Hepatic stellate cell (primary cell): ENCODE data around the gene CISH.

Experiments
- DNase-seq: peaks from one replicate; pipeline ENCODE4 v3.0.0; 2011; ENCODE audit warnings: low spot score

The CISH gene

GRCh38 chr3:50612970-50613846, 1.6 kb upstream of the CISH start:
- DNase-seq, result no peak

GRCh38 chr3:50612234-50612882, 784 bp upstream of the CISH start:
- DNase-seq, result no peak

- DNase-seq, result no peak
Observed at GRCh38 chr3:50610992-50611463, 546 bp downstream of the CISH start.

- no peak for DNase-seq
Observed at GRCh38 chr3:50610181-50610971, 1.2 kb downstream of the CISH start.

GRCh38 chr3:50609763-50610085, 1.9 kb downstream of the CISH start:
- no peak for DNase-seq

GRCh38 chr3:50609071-50609762, 2.4 kb downstream of the CISH start:
- DNase-seq, result no peak

- no peak for DNase-seq
Observed at GRCh38 chr3:50608278-50608677, 3.3 kb downstream of the CISH start.

GRCh38 chr3:50607271-50608091, 4.1 kb downstream of the CISH start:
- DNase-seq, result no peak

GRCh38 chr3:50606596-50606995, 5.0 kb downstream of the CISH start:
- DNase-seq, result no peak

- DNase-seq, result no peak
Observed at GRCh38 chr3:50605901-50606326, 5.7 kb downstream of the CISH start.

- DNase-seq, result no peak
Observed at GRCh38 chr3:50604628-50605588, 6.7 kb downstream of the CISH start.

- no peak for DNase-seq
Observed at GRCh38 chr3:50604110-50604621, 7.4 kb downstream of the CISH start.

- DNase-seq, result no peak
Observed at GRCh38 chr3:50603261-50604109, 8.1 kb downstream of the CISH start.

- DNase-seq, result no peak
Observed at GRCh38 chr3:50602595-50603191, 8.9 kb downstream of the CISH start.

GRCh38 chr3:50600841-50601591, 10.6 kb downstream of the CISH start:
- DNase-seq, result peak; percentile 95

GRCh38 chr3:50600141-50600753, 11.3 kb downstream of the CISH start:
- no peak for DNase-seq

GRCh38 chr3:50599716-50600118, 11.9 kb downstream of the CISH start:
- DNase-seq, result no peak
